OCI-M2 (cell line): ENCODE measurements around the gene ARHGAP29.

Experiments used
- DNase-seq: peaks from one replicate; lab custom pipeline; 2025; ENCODE audit not compliant: unreplicated experiment; lab: John Stamatoyannopoulos, UW

ARHGAP29 gene

GRCh38 chr1:94125551-94126514 lies 111.6 kb downstream of the ARHGAP29 start:
- DNase-seq: no peak

GRCh38 chr1:94124538-94124937 lies 112.8 kb downstream of the ARHGAP29 start:
- DNase-seq: no peak

GRCh38 chr1:94122201-94122970 lies 115.0 kb downstream of the ARHGAP29 start:
- no peak for DNase-seq
